NCI-H510A treated with DMSO at 0.1 percent for 48 hours (cell line): ENCODE data around the gene ZNF276.

Experiments used
- DNase-seq: peaks from one replicate; lab custom pipeline; 2025; lab: John Stamatoyannopoulos, UW

ZNF276 gene

DNA sequence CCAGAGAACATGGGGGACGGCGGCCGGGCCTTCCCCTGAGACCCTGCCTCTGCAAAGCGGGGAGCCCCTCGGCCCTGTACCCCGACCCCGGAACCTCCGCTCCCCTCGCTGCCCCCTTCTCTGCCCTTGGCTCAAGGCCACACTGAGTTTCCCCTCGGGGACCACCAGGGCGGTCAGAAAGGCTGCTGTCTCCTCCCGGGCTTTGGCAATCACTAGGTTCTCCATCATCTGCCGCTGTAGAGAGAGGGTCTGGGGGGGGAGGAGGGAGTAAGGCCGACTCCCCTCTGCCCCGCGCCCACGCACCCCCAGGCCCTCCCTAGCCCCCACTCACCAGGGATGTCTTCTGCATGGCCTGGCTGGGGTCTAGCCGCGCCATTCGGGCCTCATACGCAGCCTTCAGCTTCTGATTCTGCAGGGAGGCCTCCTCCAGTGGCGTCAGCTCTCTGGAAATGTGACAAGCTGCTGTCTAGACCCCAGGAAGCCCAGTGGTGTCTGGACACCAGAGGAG lies 9.0 kb upstream of the ZNF276 start:
- DNase-seq, result no peak

DNA sequence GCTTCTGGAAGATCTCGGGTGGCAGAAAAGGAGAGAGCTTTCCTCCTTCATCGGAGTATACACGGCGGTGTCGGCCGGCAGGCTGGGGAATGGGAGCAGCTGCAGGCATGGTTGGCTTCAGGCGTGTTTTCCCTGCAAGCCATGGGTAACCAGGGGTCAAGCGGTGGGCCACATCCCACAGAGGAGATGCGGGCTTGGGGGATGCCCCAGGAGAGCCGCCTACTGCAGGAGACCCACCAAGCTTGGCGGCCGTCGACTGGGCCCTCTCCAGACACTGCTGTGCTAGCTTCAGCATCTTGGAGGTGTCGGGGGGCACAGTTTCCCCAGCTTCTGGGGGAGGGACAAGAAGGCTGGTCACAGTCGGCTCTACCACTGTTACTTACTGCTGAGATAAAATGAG lies 4.8 kb upstream of the ZNF276 start:
- DNase-seq, result no peak

DNA sequence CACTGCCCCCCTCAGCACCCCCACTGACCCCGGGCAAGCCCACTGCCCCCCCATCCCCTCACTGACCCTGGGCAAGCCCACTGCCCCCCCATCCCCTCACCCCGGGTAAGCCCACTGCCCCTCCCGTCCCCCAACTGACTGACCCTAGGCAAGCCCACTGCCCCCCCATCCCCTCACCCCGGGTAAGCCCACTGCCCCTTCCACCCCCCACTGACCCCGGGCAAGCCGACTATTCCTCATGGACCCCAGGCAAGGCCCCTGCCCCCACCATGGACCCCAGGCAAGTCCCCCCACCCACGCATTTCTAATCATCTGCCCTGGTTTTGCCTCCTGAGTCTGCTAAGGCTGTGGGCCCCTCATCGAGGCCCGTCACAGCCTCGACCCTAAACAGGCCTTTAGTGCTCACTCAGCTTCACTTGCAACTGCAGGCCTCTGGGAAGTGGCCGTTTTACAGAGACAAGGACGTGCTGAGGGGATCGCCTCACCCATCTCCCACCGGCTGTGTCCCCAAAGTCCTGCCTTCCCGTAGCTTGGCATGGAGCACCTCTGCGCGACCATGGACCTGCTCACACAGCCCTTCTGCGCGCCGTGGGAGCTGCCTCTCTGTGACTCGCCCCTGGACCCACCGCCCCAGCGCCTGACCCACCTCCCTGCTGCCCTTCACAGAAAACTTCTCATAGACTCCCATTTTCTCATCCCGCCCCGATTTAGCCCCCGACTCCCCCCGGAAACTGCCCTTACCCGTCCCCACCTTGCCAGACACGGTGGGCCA lies 4.2 kb upstream of the ZNF276 start:
- no peak for DNase-seq

DNA sequence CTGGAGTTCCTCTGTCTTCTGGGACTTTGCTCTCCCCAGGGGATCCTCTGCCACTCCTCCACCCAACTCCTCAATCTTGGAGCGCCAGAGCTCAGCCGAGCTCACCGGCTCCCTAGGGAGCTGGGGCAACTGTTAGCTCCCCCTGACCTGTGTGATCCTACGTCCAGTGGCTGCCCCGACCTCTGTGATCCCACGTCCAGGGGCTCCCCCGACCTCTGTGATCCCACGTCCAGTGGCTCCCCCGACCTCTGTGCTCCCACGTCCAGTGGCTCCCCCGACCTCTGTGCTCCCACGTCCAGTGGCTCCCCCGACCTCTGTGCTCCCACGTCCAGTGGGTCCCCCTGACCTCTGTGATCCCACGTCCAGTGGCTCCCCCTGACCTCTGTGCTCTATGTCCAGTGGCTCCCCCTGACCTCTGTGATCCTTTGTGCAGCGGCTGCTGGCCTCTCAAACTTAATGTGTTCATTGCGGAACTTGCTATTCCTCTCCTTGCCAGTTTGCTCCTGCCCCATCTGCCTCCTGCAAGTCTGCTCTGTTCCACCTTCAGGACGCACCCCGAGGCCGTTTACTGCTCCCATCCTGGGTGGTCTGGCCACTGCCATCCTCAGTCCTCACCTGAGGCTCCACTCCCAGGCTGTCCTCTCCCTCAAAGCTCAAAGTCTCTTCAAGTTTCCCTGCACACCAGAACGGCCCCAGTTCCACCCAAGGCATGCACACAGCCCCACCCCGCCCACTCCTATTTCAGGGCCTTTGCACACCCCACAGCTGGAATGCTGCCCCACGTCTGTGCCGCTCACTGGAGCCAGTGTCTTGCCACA lies 3.4 kb upstream of the ZNF276 start:
- no peak for DNase-seq

DNA sequence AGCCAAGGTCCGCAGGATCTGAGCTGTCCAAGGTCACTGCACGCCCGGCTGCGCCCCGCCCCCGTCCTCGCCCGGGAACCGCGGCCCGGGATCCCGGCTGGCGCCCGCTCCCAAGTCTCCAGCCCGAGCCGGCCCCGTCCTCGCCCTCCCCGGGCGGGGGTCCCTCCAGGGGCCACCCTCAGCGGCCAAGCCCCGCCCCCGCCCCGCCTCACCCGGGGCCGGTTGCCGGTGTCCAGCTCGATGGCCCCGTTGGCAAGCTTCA lies 855 bp upstream of the ZNF276 start:
- no peak for DNase-seq

DNA sequence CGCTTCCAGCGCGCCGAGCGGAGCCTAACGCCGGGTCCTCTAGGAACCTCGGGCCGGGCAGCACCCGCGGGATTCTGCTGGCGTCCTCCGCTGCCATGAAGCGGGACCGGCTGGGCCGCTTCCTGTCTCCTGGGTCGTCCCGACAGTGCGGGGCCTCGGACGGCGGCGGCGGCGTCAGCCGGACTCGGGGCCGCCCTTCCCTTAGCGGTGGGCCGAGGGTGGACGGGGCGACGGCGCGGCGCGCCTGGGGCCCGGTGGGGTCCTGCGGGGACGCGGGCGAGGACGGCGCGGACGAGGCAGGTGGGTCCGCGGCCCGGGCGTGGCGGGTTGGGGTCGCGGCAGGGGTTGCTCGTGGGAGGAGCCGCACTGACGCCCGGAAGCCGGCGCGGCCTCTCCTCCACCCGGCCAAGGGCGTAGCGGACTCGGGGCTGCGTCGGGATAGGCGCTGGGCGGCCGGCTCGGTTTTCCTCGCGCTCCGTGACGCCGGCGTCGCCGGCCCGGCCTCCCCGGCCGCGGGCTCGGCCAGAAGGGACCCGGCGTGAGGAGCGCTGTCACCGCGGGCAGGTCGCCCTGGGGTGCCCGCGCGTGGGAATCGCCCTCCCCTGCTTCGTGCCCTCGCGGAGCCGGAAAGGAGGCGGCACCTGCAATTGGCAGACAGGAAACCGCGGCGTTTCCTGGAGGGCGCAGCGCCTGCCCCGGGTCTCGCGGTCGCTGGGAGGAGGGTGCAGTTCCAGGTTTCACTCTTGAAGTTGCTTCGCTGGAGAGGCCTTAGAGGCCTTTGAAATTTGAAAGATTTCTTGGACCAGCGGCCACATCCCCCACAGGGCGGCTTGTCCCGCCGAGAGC lies 432 bp downstream of the ZNF276 start:
- no peak for DNase-seq

DNA sequence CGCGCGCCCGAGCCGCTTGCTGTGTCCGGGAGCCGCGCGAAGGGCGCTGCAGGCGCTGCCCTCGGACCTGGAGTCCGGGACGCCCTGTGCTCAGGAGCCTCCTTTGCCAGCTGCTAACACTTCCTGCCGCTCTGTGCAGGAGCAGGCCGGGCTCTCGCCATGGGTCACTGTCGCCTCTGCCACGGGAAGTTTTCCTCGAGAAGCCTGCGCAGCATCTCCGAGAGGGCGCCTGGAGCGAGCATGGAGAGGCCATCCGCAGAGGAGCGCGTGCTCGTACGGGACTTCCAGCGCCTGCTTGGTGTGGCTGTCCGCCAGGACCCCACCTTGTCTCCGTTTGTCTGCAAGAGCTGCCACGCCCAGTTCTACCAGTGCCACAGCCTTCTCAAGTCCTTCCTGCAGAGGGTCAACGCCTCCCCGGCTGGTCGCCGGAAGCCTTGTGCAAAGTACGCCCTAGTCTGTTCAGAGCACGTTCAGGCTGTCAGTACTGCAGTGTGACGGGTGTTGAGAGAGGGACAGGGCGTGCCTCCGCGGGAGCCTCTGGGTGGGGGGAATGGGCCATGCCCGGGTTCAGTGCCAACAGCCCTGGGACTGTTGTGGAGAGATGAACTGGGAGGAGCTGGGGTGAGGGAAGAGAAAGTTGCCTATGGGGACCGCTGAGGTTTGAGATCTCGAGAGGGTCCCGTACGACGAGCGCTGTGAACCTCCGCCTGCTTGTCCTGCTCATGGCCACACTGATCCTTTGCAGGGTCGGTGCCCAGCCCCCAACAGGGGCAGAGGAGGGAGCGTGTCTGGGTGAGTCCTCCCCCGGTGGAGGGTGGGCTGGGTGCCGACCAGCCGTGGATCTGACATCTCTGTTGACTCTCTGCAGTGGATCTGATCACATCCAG lies 1.3 kb downstream of the ZNF276 start:
- no peak for DNase-seq

DNA sequence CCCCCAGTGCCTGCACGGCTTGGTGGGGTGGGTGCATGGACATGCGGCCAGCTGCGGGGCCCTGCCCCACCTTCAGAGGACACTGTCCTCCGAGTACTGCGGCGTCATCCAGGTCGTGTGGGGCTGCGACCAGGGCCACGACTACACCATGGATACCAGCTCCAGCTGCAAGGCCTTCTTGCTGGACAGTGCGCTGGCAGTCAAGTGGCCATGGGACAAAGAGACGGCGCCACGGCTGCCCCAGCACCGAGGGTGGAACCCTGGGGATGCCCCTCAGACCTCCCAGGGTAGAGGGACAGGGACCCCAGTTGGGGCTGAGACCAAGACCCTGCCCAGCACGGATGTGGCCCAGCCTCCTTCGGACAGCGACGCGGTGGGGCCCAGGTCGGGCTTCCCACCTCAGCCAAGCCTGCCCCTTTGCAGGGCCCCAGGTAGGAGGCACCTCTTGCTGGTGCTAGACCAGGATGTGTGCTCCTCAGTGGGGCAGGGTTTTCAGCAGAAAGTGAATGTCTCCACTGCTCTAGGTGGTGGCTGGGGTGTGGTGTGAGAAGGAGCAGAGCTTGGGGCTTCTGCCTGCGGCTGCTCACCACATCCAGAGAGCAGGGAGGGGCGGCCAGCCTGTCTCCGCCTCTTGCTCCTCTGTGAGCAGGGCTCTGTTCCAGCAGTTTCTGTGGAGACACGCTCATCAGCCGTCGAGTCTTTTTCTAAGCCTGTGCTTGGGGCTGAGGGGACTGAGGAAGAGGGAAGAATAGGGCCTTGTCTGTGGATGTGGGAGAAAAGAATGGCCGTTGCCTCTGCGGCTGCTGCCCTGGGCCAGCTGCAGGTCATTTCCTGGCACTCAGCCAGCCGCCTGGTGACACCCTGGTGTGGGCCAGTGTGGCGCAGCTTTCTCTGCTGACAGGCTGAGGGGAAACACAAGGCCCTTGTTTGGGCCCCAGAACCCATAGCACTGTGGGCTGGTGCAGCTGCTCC lies 2.2 kb downstream of the ZNF276 start:
- DNase-seq, result no peak

DNA sequence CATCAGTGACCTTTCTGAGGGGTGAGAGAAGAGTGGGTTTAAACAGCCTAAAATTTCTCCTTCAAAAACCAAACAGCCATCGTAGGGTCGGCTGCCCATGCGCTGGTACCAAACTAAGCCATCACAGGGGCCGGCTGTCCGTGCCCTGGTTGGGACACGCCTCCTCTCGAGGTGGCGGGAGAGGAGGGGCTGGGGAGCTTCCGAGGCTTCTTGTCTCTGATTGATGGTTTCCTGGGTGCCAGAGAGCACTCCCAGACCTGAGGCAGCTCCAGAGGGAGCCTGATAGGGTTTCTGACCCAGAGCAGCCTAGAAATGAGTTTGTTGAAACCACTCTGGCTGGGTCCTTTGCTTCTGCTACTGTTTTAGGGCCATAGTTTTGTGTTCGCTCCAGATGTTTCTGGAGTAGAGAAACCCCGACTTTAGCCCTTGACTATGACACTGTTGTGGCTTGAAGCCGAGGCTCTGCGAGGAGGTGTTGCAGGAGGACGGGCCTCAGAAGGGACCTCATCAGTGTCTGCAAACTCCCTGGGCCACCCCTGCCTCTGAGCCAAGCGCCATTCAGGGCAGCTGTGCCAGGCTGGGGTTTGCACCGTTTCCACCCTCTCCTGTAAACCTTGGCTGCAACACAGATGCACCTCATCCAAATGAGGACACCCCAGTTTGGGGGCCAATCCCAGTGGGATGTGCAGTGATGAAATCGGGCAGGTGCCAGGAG lies 6.2 kb downstream of the ZNF276 start:
- no peak for DNase-seq

DNA sequence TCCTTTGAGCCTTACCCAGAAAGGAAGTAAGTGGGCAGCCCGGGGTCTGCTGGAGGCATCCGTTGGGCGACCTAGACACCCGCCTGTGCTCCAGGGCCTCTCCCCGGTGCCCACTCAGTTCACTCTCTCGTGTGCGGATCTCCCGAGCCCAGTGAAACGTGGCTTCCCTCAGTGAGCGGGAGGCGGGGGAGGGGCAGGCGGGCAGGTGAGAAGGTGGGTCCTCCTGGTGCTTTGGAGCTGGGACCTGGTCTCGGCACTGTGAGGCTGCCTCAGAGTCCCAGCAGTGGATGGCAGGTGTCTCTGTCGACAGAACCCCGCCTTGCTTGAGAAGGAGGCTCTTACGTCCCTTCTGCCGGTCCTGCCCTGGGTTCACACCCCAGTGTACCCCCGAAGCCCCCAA lies 8.0 kb downstream of the ZNF276 start:
- DNase-seq, result no peak

DNA sequence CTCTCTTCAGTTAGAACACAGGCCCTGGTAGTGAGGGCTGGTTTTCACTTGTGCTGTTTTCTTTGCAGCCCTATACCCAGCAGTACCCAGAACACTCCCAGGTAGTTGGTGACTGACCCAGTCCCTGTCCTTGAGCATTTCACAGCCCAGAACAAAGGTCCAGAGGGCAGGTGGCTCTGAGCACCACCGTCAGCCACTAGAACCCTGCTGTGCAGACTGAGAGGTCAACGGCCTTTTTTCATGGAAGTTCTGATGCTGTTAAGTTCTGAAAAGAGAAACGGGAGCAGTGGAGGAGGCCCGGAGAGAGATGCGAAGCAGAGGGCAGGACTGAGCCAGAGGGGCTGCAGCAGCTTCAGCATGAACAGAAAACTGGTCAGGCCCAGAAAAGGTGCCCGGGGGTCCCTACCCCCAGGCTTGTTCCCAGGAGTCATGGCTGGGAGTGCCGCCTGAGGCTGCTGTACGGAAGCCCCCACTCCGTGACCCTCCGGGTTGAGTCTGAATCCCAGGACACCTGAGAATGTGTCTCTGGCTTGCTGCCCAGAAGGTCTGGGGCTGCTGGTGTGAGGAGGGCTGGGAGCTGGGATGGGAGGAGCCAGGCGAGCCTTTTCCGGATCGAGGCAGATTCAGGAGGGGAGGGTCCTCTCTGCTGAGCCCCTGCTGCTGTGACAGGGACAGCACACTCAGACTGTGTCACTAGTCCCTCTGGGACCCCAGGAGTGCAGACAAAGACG lies 8.7 kb downstream of the ZNF276 start:
- no peak for DNase-seq

DNA sequence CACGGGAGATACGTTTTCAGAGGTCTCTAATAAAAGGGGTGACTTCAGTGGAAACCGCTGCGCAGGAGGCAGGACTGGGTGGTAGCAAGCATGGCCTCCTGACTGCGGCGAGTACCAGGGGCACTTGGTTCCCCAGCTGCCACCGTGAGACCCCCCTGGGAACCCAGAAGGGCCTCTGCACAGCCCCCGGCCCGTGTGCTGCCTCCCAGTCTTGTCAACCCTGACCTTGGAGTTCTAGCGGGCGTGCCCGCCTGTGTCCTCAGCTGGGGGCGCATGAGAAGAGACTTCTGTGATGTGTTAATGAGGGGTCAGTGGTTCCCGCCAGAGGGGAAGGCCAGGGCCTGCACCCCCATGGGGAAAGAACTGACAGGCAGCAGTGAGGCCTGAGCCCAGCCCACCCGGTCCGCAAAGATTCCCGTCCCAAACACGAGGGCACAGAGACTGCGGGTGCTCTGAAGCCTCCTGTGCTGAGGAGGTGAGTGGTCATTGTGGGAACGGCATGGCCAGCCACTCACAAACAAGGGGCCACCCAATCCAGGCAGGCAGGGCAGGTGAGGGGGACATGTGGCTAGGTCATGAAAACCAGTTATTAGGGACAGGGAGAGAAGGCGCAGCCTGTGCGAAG lies 9.4 kb downstream of the ZNF276 start:
- no peak for DNase-seq

DNA sequence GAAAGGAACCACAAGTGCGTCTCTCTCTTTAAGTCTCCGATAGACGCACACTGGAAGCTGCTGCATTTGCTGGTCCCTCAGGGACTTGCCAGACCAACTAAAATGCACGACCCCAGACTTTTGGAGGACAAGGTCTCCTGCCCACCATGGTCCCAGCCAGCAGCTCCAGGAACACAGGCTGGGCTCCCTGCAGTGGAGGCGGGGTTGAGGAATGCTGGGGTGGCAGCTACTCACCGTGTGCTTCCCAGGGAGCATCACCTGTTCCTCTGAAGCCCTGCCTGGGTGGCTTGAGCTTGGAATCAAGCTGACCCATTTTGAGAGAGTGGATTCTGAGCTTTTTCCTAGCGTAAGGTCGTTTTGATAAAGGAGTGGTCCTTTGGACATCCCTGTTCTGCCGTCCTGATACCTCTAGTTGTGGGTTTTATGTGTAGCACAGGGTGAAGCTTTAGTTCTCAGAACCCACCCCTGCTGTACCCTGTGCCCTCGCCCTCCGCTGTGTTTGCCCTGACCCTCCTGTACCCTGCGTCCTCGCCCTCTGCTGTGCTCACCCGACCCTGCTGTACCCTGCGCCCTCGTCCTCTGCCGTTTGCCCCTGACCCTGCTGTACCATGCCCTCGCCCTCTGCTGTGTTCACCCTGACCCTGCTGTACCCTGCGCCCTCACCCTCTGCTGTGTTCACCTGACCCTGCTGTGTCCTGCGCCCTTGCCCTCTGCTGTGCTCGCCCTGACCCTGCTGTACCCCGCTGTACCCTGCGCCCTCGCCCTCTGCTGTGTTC lies 11.0 kb downstream of the ZNF276 start:
- DNase-seq, result no peak

DNA sequence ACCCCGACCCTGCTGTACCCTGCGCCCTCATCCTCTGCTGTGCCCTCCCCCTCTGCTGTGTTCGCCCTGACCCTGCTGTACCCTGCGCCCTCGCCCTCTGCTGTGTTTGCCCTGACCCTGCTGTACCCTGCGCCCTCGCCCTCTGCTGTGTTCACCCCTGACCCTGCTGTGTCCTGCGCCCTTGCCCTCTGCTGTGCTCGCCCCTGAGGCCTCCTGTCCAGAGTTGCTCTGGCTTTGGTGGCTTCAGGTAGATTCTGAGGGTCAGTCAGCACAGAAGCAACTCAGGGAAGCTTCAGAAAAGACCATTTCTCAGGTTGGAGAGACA lies 11.5 kb downstream of the ZNF276 start:
- no peak for DNase-seq

DNA sequence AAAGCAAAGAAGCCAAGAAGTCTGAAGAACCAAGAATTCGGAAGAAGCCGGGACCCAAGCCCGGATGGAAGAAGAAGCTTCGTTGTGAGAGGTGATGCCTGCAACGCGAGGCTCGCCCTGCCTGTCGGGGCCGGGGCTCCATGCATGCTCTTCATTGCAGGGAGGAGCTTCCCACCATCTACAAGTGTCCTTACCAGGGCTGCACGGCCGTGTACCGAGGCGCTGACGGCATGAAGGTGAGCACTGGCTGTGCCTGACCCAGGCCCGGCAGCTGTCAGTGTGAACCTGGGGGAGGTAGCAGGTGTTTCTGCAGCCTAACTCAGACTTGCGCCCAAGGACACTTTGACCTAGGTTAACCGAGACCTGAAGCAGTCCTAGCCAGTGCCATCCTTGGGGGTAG lies 12.0 kb downstream of the ZNF276 start:
- DNase-seq, result no peak

DNA sequence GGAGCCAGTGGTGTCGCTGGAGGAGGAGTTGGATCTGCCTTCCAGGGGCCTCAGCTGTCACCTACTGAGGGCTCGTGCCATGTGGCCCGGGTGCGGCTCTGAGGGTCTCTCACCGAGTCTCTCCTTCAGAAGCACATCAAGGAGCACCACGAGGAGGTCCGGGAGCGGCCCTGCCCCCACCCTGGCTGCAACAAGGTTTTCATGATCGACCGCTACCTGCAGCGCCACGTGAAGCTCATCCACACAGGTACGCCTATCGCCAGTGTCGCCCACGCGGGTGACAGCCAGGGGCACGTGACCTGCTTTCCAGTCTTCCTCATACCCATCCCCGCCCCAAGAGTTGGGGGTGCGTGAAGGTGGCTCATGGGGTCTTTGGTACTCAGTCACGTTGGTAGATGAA lies 12.5 kb downstream of the ZNF276 start:
- no peak for DNase-seq

DNA sequence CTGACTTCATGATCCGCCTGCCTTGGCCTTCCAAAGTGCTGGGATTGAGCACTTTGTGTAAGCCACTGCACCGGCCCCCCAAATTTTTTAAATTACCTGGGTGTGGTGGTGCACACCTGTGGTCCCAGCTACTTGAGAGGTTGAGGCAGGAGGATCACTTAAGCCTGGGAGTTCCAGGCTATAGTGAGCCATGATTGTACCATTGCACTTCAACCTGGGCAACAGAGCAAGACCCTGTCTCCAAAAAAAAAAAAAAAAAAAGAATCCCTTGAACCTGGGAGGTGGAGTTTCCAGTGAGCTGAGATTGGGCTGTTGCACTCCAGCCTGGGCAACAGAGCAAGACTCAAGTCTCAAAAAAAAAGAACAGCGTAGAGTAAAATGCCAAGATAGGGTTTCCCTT lies 15.2 kb downstream of the ZNF276 start:
- no peak for DNase-seq
